Activated CD8-positive, alpha-beta memory T cell treated with anti-CD3 and anti-CD28 coated beads for 24 hours (primary cell): Measurements from ENCODE around the gene GAD1.

Experiments used
- DNase-seq: peaks from one replicate; pipeline ENCODE4 v3.0.0-alpha.2; 2020

The GAD1 gene

DNA sequence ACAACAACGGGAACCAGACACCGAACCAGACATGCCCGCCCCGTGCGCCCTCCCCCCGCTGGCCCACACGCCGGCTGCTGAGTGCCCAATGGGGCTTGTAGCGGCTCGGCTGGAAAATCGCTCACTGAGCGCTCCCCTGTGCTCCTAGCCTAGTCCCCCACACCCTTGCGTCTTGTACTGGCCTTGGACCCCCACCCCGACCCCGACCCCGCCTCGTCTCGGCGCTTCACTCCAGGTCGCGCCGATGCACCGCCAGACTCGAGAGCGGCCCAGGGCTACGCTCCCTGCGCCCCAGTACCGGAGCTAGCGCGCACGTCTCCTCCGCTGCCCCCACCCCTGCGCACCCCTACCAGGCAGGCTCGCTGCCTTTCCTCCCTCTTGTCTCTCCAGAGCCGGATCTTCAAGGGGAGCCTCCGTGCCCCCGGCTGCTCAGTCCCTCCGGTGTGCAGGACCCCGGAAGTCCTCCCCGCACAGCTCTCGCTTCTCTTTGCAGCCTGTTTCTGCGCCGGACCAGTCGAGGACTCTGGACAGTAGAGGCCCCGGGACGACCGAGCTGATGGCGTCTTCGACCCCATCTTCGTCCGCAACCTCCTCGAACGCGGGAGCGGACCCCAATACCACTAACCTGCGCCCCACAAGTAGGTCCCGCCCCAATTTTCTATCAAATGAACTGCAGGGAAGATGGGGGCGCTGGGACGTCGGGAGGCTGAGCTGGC lies 1.5 kb downstream of the GAD1 start:
- peak; percentile 64 for DNase-seq

- DNase-seq = no peak
These were observed 2.2 kb downstream of the GAD1 start for GRCh38 chr2:170818752-170819470.

DNA sequence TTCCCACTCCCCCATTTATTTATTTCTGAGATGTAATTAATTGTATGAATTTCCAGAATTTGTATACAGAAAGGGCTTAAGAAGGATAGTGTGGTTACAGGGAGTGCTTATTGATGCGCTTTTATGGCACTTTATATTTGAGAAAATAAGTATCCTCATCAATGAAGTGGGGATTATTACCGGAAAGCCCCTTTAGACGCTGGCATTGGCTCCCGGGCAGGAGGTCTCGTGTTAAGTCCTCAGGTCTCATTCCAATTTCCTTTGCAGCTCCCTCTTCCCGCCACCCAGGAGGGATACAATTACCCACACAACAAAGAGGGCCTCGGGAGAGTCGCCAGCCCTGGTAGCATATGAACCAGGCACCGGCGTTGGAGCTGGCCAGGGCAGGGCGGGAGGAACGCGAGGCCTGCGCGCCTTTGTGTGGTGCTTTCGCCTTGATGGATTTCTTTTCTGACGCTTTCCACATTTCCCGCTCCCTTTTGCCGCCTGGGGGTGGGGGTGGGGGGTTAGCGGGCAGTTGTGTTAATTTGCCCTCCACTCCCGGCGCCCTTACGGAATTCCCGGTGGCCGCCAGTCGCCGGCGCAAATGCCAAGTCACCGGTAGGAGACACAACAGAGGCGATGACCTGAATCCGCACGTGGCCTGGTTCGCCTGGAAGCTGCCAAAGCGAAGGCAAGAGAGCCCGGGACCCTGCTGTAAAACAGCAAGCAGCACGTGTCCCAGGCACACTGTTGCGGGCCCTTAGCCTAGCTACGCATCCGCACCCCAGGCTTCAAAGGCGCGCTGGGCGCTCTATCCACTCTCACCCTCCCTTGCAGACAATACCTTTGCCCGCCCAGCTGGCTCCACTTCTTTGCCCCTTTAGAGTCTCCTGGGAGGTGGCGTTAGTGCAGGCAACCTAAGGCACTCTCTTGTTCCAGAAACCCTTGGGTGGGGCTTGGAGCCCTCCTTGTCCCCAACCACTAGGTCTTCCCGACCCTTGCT lies 3.3 kb downstream of the GAD1 start:
- DNase-seq = no peak

GRCh38 chr2:170820757-170821530 lies 4.3 kb downstream of the GAD1 start:
- no peak for DNase-seq

DNA sequence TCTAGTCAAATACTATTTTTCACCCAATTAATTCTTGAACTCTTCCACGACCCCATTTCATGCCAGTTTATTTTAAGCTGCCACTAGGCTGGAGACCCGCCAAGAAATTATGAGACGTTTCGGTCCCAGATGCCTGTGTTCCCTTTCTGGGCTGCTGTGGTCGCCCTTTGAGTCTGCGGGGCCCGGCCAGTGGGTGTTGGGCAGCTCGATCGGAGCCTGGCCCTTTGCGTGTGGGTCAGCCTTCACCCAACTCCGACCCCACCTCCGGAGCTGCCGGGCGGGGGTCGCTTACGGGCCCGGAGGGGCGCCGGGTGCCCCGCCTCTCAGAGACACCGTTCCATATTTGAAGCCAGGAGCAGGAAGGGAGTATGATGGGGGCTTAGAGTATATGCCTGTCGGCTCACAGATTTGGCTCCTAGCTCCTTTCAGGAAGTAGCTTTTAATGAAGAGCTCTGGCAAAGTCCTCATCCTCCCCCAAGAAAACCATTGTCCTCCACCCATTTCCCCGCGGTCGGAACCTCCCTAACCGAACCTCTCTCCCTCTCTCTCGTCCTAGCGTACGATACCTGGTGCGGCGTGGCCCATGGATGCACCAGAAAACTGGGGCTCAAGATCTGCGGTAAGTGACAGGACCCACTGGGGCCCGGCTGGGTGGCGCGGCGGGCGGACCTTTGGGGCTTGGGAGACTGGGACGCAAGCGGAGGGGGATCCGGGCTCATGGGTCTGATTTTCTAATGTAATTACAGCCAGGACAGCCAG lies 5.0 kb downstream of the GAD1 start:
- DNase-seq = no peak

DNA sequence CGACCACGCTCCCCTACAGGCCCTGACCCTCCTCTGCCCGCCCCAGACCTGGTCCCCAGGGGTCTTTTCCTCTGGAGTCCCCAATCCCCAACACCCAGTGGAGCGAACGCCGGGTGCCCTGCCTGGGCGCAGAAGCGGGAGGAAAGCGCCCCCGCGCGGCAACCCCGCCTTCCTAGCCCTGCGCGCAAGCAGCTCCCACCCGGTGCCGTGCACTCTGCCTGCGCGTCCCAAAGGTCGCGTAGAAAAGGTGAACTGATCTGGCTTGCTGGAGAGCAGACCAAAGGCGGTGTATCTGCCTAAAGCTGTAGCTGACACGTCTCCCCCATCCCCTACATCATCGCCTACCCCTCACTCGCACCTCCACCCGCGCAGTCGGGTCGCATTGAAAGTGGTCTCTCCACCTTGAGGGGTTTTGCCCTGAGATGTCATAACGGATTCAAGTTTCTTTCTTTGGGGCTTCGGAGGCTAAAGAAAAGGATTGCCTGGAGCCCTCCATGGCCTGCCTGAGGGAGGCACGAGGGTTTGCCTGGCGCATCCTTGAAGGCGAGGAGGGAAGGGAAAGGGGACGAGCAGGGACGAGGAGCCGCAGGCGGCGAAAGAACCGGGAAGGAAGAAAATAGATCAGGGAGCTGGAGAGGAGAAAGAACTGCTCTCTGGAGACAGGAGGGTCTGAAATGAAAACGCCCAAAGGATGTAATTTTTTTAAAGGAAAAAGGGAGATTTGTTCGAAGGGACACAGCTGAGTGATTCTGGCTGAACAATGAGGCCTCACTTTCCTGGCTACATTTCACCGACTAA lies 5.8 kb downstream of the GAD1 start:
- peak; percentile 72 for DNase-seq

- peak; percentile 65 for DNase-seq
These were observed 6.6 kb downstream of the GAD1 start for GRCh38 chr2:170823088-170823897.

DNA sequence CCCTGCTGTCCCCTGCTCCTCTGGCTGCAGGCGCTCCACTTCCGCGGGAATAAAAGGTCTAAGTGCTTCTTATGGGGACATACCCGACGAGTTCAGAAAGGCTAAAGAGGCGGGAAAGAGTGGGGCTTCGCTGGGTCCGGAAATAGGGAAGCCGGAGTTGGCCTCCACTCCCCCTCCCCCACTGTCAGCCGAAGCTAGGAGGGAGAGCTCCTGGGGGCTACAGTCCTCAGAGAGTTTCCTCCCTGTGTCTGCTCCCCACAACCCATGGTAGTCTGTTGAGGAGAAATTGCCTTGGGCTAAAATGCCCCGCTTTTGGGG lies 7.2 kb downstream of the GAD1 start:
- no peak for DNase-seq

DNA sequence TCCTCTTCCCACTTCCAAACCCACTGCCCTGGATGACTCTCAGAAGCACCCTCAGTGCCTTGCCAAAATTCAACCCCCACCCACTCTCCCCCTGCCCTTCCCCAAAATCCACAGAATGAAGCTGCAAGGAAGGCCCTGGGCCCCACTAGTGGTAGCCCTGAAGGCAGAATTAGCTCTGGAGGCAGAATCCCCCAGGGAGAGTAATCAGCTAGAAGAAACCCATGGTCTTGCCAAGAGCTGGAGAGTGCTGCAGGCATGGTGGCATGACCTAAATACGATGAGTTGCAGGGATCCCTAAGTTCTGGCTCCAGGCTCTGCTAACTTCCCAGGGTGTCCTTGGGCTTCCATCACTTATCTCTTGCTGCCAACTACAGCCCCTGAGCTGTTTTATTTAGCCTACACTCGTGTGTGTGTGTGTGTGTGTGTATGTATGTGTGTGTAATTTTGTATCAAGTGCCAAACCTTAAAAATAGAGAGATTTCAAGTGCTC lies 7.9 kb downstream of the GAD1 start:
- DNase-seq = no peak

DNA sequence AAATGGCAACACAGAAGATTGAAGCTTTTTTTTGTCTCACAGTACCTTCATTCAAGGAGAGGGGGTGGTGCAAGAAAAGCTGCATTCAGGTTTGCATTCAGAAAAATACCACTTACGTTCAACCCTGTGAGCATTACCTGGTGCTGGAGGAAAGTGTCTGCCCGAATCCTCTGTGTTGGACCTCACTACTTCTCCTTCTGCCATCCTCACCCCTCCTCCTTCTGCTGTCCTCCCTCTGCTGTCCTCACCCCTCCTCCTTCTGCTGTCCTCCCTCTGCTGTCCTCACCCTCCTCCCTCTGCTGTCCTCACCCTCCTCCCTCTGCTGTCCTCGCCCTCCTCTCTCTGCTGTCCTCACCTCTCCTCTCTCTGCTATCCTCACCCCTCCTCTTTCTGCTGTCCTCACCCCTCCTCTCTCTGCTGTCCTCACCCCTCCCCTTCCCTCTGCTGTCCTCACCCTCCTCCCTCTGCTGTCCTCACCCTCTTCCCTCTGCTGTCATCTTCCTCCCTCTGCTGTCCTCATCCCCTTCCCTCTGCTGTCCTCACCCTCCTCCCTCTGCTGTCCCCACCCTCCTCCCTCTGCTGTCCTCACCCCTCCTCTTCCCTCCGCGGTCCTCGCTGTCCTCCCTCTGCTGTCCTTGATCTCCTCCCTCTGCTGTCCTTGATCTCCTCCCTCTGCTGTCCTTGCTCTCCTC lies 11.3 kb downstream of the GAD1 start:
- DNase-seq = no peak

- no peak for DNase-seq
These were observed 11.8 kb downstream of the GAD1 start for GRCh38 chr2:170828533-170828916.

DNA sequence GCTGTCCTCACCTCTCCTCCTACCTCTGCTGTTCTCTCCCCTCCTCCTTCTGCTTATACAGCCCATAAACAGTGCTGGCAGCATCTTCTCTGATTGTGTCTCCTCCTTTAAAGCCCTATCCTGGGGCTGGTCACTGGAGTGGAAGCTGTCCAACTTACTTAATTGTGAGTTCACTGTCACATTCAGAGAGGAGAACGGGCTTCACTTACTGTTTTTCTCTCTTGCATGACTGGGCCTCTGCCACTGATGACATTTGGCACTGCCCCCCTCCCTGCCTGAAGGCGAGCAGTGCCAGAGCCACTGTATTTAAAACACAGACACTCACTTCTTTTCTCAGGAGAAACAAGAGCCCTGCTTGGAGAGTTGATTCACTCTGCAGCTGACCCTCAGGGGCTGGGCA lies 12.3 kb downstream of the GAD1 start:
- DNase-seq = no peak

DNA sequence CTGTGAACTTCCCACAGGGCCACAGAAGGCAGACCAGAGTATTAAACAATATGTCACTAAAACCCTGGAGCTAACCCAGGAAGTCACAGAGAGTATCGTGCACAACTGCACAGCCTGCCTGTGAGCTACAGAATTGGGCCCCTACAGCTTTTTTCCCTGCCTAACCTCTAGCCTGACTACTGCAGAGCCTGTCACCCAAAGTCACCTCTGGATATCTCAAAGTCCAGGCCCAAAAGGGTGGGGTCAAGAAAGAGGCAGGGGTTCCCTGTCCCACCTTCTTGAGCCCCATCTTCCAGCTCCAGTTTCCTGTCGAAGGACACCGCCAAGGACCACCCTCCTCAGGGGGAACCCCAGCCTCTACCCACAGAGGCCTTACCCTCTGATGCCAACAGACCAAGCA lies 13.5 kb downstream of the GAD1 start:
- no peak for DNase-seq

DNA sequence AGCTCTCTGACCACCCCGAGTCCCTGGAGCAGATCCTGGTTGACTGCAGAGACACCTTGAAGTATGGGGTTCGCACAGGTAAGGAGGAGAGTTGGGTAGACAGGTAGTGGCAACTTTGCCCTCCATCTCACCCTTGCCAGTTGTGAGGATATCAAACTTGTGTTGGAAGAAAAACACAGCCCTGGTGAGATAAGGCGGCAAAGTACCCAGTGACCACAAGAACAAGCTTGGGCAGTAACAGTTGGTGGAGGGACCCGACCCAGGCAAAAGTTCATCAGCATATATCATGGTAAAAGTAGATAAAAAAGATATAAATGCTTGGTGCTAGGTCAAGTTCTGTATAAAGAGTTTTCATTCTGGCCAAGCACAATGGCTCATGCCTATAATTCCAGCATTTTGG lies 14.4 kb downstream of the GAD1 start:
- DNase-seq = no peak

- no peak for DNase-seq
These were observed 19.3 kb downstream of the GAD1 start for GRCh38 chr2:170836027-170836426.

DNA sequence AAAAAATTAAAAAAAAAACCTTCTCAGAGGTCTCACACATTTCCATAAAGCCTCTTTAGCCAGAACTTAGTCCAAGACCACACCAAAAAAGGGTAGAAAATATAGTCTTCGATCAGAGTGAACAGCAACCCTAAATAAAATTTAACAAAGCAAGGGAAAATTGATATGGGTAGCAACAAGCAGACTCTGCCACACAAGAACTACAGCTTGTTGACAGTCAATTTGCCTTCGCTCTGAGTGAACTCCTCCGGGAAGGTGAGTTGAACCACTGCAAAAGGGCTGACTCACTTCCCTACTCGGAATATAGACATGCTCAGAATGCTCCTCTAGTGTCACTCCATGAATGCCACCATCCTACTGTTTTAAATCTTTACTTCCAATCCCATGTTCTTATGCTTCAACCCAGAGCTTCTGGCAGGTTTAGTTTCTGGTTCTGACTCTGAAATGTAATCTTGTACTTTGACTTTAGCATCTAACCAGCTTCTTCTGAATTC lies 24.1 kb downstream of the GAD1 start:
- no peak for DNase-seq

DNA sequence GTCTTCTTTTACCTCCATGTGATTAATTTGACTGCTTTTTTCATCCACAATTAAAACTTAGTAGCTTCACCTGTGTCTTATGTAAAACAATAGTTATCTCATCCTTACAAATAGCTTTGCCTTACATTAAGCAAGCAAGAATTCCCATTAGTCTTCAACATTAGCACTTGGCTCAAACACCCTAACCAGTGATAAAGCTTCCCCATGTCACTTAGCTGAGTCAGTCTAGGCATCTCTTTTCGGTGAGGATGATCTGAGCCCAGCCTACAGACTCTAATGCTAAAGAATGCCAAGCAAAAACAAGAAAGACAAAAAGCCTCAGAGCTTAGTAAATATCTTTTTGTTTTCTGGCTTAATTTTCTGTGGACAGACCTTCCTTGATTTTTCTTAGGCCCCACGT lies 26.1 kb downstream of the GAD1 start:
- DNase-seq = no peak

GRCh38 chr2:170843656-170844055 lies 27.0 kb downstream of the GAD1 start:
- DNase-seq = no peak

DNA sequence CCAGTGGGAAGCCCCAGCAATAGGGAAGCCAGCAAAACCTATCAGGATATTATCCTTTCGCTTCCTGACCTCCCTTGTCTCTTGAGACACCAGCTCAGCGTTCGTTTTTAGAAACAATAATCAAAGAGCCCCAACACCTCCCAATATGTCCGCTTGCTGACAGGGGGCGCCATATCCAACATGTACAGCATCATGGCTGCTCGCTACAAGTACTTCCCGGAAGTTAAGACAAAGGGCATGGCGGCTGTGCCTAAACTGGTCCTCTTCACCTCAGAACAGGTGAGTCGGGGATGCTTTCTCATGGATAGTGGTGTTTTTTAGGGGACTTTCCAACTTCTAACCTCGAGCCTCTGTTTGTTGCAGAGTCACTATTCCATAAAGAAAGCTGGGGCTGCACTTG lies 28.7 kb downstream of the GAD1 start:
- DNase-seq = no peak
